AG10803 (cell line): ENCODE data around the gene CCDC85A.
A peak's percentile ranks its signal among the peaks of the same experiment; 100 is the strongest.

Experiments used
- DNase-seq: peaks from one replicate; pipeline ENCODE4 v3.0.0; 2010; ENCODE audit warnings: low read depth
- H3K4me3 ChIP-seq: 2 replicates; pipeline ENCODE4 v1.5.1; 2011; ENCODE audit warnings: mild to moderate bottlenecking, low read length, control low read depth
- CTCF ChIP-seq: conservative IDR thresholded peaks from 2 replicates; pipeline ENCODE4 v1.5.1; 2011; ENCODE audit warnings: mild to moderate bottlenecking, low read length, control low read depth, inconsistent platforms

CCDC85A gene

GRCh38 chr2:56167616-56168562 lies 15.9 kb upstream of the CCDC85A start:
- TF ChIP-seq CTCF, result no peak
- H3K4me3 ChIP-seq, result no peak overlapping the region
- DNase-seq, result peak; percentile 75

GRCh38 chr2:56169521-56169920 lies 14.3 kb upstream of the CCDC85A start:
- no peak overlapping the region for H3K4me3 ChIP-seq
- no peak for DNase-seq
- TF ChIP-seq CTCF, result no peak

- TF ChIP-seq CTCF, result no peak
- peak; percentile 58 for DNase-seq
These were observed 13.3 kb upstream of the CCDC85A start for GRCh38 chr2:56170504-56170903.

GRCh38 chr2:56170988-56171387 lies 12.8 kb upstream of the CCDC85A start:
- no peak for TF ChIP-seq CTCF
- peak; percentile 58 for DNase-seq
- no peak overlapping the region for H3K4me3 ChIP-seq

More at GRCh38 chr2:56170504-56170903, 13.3 kb upstream of the CCDC85A start:
- H3K4me3 ChIP-seq, result no peak overlapping the region

GRCh38 chr2:56175779-56176178 lies 8.0 kb upstream of the CCDC85A start:
- TF ChIP-seq CTCF, result no peak
- DNase-seq, result no peak
- no peak overlapping the region for H3K4me3 ChIP-seq

GRCh38 chr2:56177420-56178220 lies 6.2 kb upstream of the CCDC85A start:
- TF ChIP-seq CTCF, result no peak
- no peak for DNase-seq
- H3K4me3 ChIP-seq, result no peak overlapping the region
